ENCODE measurements around the gene FAM118B. TPM values are rescaled to one million over a fixed set of nuclear protein-coding genes. Genes with fewer than 3 reads are reported as not detected.
A peak's percentile ranks its signal among the peaks of the same experiment; 100 is the strongest.

FAM118B gene
- total RNA-seq, 1 donor from 2014 or later = 37.5 TPM

- Histone ChIP-seq H3K27ac (peak overlapping the region; percentile 96), H3K4me1 (peaks cover 17% of the 10 kb centered on the region), H3K36me3 (peaks cover 44% of the 10 kb centered on the region), H3K27me3 (no peaks in the 10 kb centered on the region), H3K9me3 (no peaks in the 10 kb centered on the region), H3K4me3 (peak overlapping the region; percentile 93)
- ATAC-seq (peak; percentile 35), DNase-seq (peak; percentile 70)
- TF ChIP-seq CTCF (IDR thresholded peaks at IDR 0.05) = no peak
- intact Hi-C loops (cut with DNase I) = no loop called here
These were observed 56.8 kb downstream of the FAM118B start for GRCh38 chr11:126268361-126268707.

GRCh38 chr11:126268708-126269579 is 57.4 kb downstream of the FAM118B start, which contains the start of the genes FOXRED1 and SRPRA:
FOXRED1 (plus strand) TSS chr11:126269154; CDS start chr11:126269207, 53 bp downstream.
SRPRA (minus strand) TSS chr11:126268895; CDS start chr11:126268804, 91 bp downstream.
- peak within 1 kb of the TSS; percentile 96 for H3K27ac ChIP-seq
- no peaks in the 10 kb centered on the region for H3K27me3 ChIP-seq
- H3K4me3 ChIP-seq = peak within 1 kb of the TSS; percentile 93
- H3K9me3 ChIP-seq = no peaks in the 10 kb centered on the region
- intact Hi-C loops (cut with DNase I) = no loop called here
- TF ChIP-seq CTCF (IDR thresholded peaks at IDR 0.05) = no peak
- H3K36me3 ChIP-seq = peaks cover 44% of the 10 kb centered on the region
- DNase-seq (peak; percentile 100), ATAC-seq (peak; percentile 99)
- peaks cover 17% of the 10 kb centered on the region for H3K4me1 ChIP-seq

DNA sequence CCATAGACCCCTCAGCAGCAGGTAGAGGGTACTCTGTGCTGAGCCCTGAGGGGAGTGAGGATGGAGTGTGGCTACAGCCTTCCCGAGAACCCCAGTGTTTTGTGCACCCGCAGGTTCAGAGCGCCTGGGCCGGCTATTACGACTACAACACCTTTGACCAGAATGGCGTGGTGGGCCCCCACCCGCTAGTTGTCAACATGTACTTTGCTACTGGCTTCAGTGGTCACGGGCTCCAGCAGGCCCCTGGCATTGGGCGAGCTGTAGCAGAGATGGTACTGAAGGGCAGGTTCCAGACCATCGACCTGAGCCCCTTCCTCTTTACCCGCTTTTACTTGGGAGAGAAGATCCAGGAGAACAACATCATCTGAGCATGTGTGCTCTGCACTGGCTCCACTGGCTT is 65.7 kb downstream of the FAM118B start:
- no peak for DNase-seq

GRCh38 chr11:126277780-126278179 is 66.2 kb downstream of the FAM118B start:
- no peaks in the 10 kb centered on the region for H3K9me3 ChIP-seq
- intact Hi-C loops (cut with DNase I) = no loop called here
- ATAC-seq (no peak), DNase-seq (no peak)
- no peak overlapping the region for H3K4me3 ChIP-seq
- no peaks in the 10 kb centered on the region for H3K27me3 ChIP-seq
- H3K36me3 ChIP-seq = peaks cover 18% of the 10 kb centered on the region
- TF ChIP-seq CTCF (IDR thresholded peaks at IDR 0.05) = no peak
- H3K27ac ChIP-seq = no peak overlapping the region
- peaks cover 12% of the 10 kb centered on the region for H3K4me1 ChIP-seq

More for the DNA sequence above, 65.7 kb downstream of the FAM118B start:
- intact Hi-C loops (cut with DNase I) = no loop called here
- Histone ChIP-seq H3K27ac (no peak overlapping the region), H3K36me3 (peaks cover 18% of the 10 kb centered on the region), H3K4me3 (no peak overlapping the region), H3K27me3 (no peaks in the 10 kb centered on the region), H3K9me3 (no peaks in the 10 kb centered on the region), H3K4me1 (peaks cover 11% of the 10 kb centered on the region)
- no peak for TF ChIP-seq CTCF (IDR thresholded peaks at IDR 0.05)
- no peak for ATAC-seq

GRCh38 chr11:126279191-126279590 is 67.6 kb downstream of the FAM118B start:
- H3K4me3 ChIP-seq = no peak overlapping the region
- intact Hi-C loops (cut with DNase I) = no loop called here
- H3K9me3 ChIP-seq = no peaks in the 10 kb centered on the region
- H3K36me3 ChIP-seq = peaks cover 8% of the 10 kb centered on the region
- no peak overlapping the region for H3K27ac ChIP-seq
- peaks cover 19% of the 10 kb centered on the region for H3K4me1 ChIP-seq
- no peak for TF ChIP-seq CTCF (IDR thresholded peaks at IDR 0.05)
- no peak for DNase-seq
- no peaks in the 10 kb centered on the region for H3K27me3 ChIP-seq
- no peak for ATAC-seq
